ENCODE data around the gene KCNMA1.

GRCh38 chr10:77374189-77374656, 263.4 kb downstream of the KCNMA1 start:
- TF ChIP-seq GATA2 (IDR thresholded peaks at IDR 0.05; ENCODE audit: low read depth, low read length) (no peak), GATA3 (IDR thresholded peaks at IDR 0.05; ENCODE audit: low read depth, low read length) (no peak)

Measured in SH-SY5Y (cell line).